OCI-LY7 (cell line): Measurements from ENCODE around the gene LRP10. TPM values are rescaled to one million over a fixed set of nuclear protein-coding genes. Genes with fewer than 3 reads are reported as not detected.

Source experiments
- BruUV-seq: library from RNA; stranded (reverse); fragments of 400-500 nt; replicated peaks from 2 replicates; lab custom pipeline; 2021; lab: Mats Ljungman, UMichigan
- CTCF ChIA-PET: fragments of 300-600 bp; sonication (Branson Sonifier 250); formaldehyde crosslinking; loops from one replicate; lab custom pipeline; 2022; ENCODE audit warnings: antibody characterized with exemption; ENCODE audit not compliant: unreplicated experiment; lab: Charles Lee
- POLR2A ChIA-PET: fragments of 300-600 bp; sonication (Branson Sonifier 250); formaldehyde crosslinking; loops from one replicate; lab custom pipeline; 2022; ENCODE audit warnings: antibody characterized with exemption; lab: Charles Lee
- DNase-seq: peaks from one replicate; pipeline ENCODE4 v3.0.0-alpha.2; 2015; ENCODE audit warnings: low spot score
- H2AFZ ChIP-seq: fragments of 200-600 bp; sonication (generic), shearing (Covaris generic); 2 replicates; pipeline ENCODE4 v1.6.1; 2014; ENCODE audit warnings: mild to moderate bottlenecking, antibody characterized with exemption, low read length, moderate library complexity
- H3K27ac ChIP-seq: fragments of 200-600 bp; sonication (generic); 2 replicates; pipeline ENCODE4 v1.5.1; 2014; ENCODE audit warnings: mixed run types, low read depth, mild to moderate bottlenecking, moderate library complexity, low read length, inconsistent platforms; ENCODE audit not compliant: poor library complexity, severe bottlenecking
- H3K36me3 ChIP-seq: fragments of 200-600 bp; sonication (generic); 2 replicates; pipeline ENCODE4 v1.6.1; 2014; ENCODE audit warnings: mild to moderate bottlenecking, antibody characterized with exemption, low read length, moderate library complexity, mixed read lengths; ENCODE audit not compliant: insufficient read depth
- H3K4me1 ChIP-seq: fragments of 200-600 bp; sonication (generic); 2 replicates; pipeline ENCODE4 v1.5.1; 2014; ENCODE audit warnings: mild to moderate bottlenecking, low read length; ENCODE audit not compliant: insufficient read depth, poor library complexity, severe bottlenecking
- H3K4me2 ChIP-seq: fragments of 200-600 bp; sonication (generic); 2 replicates; pipeline ENCODE4 v1.6.1; 2014; ENCODE audit warnings: mild to moderate bottlenecking, low read length
- H3K4me3 ChIP-seq: fragments of 200-600 bp; sonication (generic); 2 replicates; pipeline ENCODE4 v1.5.1; 2014; ENCODE audit warnings: mild to moderate bottlenecking, low read depth, low read length; ENCODE audit not compliant: poor library complexity, severe bottlenecking
- H3K79me2 ChIP-seq: fragments of 200-600 bp; sonication (generic); 2 replicates; pipeline ENCODE4 v1.6.1; 2016; ENCODE audit warnings: low read depth, mild to moderate bottlenecking, low read length, moderate library complexity, mixed read lengths; ENCODE audit not compliant: insufficient read depth
- H3K9me2 ChIP-seq: fragments of 200-600 bp; sonication (generic); 2 replicates; pipeline ENCODE4 v1.6.1; 2016; ENCODE audit warnings: mild to moderate bottlenecking, low read length, mixed read lengths; ENCODE audit not compliant: insufficient read depth
- H3K9me3 ChIP-seq: fragments of 200-600 bp; sonication (generic); 2 replicates; pipeline ENCODE4 v1.6.1; 2014; ENCODE audit warnings: mild to moderate bottlenecking, mixed run types, low read length, mixed read lengths
- H4K20me1 ChIP-seq: fragments of 200-600 bp; sonication (generic); 2 replicates; pipeline ENCODE4 v1.6.1; 2014; ENCODE audit warnings: mild to moderate bottlenecking, antibody characterized with exemption, low read length, moderate library complexity, mixed read lengths; ENCODE audit not compliant: insufficient read depth
- EZH2phosphoT487 ChIP-seq: fragments of 200-600 bp; sonication (generic); IDR thresholded peaks from 2 replicates; pipeline ENCODE4 v1.6.1; 2018; ENCODE audit warnings: low read depth, borderline replicate concordance, mild to moderate bottlenecking, mixed run types, antibody characterized with exemption, low read length, moderate library complexity, mixed read lengths
- intact Hi-C: fragments of 100-400 bp; cut with micrococcal nuclease; formaldehyde crosslinking; loops from one replicate; pipeline ENCODE4 v1.10.0; 2022; ENCODE audit not compliant: unreplicated experiment
- total RNA-seq, 2 experiments: library from RNA; depleted of rRNA in 1 of 2; stranded (reverse); fragments of >200 nt in 1 of 2; shearing (Covaris generic) in 1 of 2; gene quantifications; 2 replicates each; pipeline ENCODE4 v1.2.3, GENCODE V29; 2014 to 2022
- TF ChIP-seq, protein P1 (sequence below): fragments of 200-600 bp; sonication (generic); conservative IDR thresholded peaks from 2 replicates; pipeline ENCODE4 v1.5.1; 2014; ENCODE audit warnings: mild to moderate bottlenecking, antibody characterized with exemption, low read length, moderate library complexity, mixed read lengths

The LRP10 gene
- total RNA-seq, 2 experiments from 2014 or later: 25.5 to 55.1 TPM

DNA sequence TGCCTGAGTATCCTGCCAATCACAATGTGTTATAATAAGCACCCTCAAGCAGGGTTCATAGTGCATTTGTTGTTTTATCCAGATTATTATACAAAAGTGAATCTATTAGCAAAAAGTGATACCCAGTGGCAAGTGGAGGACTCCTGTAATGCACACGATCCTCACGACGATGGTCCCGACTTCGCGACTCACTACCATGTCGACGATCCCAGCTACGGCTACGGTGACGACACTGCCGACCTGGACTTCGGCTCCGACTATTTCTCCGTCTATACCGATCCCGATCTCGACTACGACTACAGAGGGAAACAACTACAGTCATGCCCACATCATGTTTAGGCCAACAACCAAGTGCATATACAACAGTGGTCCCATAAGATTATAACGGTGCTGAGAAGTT, 34.5 kb downstream of the LRP10 start:
- Histone ChIP-seq H3K4me2 (no peak overlapping the region), H3K36me3 (peaks cover 98% of the 10 kb centered on the region), H3K27ac (no peak overlapping the region), H3K79me2 (peaks cover 10% of the 10 kb centered on the region; the same call in 1 of the 2 replicates), H4K20me1 (no peaks in the 10 kb centered on the region), H2AFZ (no peak overlapping the region), H3K4me3 (no peak overlapping the region), H3K9me2 (no peaks in the 10 kb centered on the region), H3K9me3 (no peaks in the 10 kb centered on the region), H3K4me1 (no peaks in the 10 kb centered on the region)
- no peak for DNase-seq
- POLR2A ChIA-PET: interaction anchor here (0.7 kb wide), 1 partner anchor 10 kb away, joined by 3 read pairs; no protein-coding TSS in a partner anchor
- intact Hi-C loops: no loop called here
- no peak for TF ChIP-seq EZH2phosphoT487
- TF ChIP-seq, protein P1, sequence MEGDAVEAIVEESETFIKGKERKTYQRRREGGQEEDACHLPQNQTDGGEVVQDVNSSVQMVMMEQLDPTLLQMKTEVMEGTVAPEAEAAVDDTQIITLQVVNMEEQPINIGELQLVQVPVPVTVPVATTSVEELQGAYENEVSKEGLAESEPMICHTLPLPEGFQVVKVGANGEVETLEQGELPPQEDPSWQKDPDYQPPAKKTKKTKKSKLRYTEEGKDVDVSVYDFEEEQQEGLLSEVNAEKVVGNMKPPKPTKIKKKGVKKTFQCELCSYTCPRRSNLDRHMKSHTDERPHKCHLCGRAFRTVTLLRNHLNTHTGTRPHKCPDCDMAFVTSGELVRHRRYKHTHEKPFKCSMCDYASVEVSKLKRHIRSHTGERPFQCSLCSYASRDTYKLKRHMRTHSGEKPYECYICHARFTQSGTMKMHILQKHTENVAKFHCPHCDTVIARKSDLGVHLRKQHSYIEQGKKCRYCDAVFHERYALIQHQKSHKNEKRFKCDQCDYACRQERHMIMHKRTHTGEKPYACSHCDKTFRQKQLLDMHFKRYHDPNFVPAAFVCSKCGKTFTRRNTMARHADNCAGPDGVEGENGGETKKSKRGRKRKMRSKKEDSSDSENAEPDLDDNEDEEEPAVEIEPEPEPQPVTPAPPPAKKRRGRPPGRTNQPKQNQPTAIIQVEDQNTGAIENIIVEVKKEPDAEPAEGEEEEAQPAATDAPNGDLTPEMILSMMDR: no peak
- BruUV-seq: no TSS peak
- CTCF ChIA-PET: no interaction called here

DNA sequence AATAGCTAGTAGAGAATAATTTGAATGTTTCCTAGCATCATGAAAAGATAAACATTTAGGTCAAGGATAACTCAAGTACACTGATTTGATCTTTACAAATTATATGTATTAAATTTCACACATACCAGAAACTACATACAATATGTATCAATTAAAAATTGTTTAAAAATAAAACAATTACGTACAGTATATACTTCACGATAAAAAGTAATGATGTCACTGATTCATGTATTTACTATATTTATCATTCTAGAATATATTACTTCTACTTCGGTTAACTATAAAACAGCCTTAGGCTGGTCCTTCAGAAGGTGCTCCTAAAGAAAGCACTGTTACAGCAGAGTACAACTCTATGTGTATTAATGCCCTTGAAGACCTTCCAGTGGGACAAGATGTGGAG, 35.9 kb downstream of the LRP10 start:
- no peak for DNase-seq
- no peak overlapping the region for H3K27ac ChIP-seq
- no TSS peak for BruUV-seq
- no peaks in the 10 kb centered on the region for H4K20me1 ChIP-seq
- POLR2A ChIA-PET: interaction anchor here (1.2 to 2.0 kb wide), 3 partner anchors 9 to 17 kb away, joined by 4 to 7 read pairs (median 6); partner anchors contain the start of gene RBM23
- H3K4me2 ChIP-seq: no peak overlapping the region
- CTCF ChIA-PET: no interaction called here
- TF ChIP-seq, protein P1: no peak
- no peak for TF ChIP-seq EZH2phosphoT487
- peaks cover 98% of the 10 kb centered on the region for H3K36me3 ChIP-seq
- H3K4me1 ChIP-seq: no peaks in the 10 kb centered on the region
- no peaks in the 10 kb centered on the region for H3K9me2 ChIP-seq
- H3K9me3 ChIP-seq: no peaks in the 10 kb centered on the region
- no peak overlapping the region for H2AFZ ChIP-seq
- H3K79me2 ChIP-seq: peaks cover 23% of the 10 kb centered on the region; the same call in 1 of the 2 replicates
- intact Hi-C loops: no loop called here
- H3K4me3 ChIP-seq: no peak overlapping the region

DNA sequence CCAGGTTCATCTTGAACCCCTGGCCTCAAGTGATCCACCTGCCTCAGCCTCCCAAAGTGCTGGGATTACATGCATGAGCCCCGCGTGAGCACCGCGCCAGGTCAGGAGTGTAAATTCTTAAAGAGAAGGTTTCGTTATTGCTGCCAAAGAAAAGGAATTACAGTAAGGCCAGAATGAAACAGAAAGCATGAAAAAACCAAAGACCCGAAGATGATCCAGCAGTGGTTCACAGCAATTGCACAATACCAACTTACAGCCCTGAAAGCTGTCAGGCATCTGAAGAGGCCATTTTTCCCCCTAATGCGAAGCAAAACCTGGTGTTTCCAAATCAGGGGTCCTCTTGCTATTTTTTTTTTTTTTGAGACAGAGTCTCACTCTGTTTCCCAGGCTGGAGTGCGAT, 37.1 kb downstream of the LRP10 start:
- Histone ChIP-seq H3K27ac (no peak overlapping the region), H3K9me3 (no peaks in the 10 kb centered on the region), H3K4me1 (no peaks in the 10 kb centered on the region), H3K36me3 (peaks cover 95% of the 10 kb centered on the region), H3K9me2 (no peaks in the 10 kb centered on the region), H3K4me2 (no peak overlapping the region), H3K4me3 (no peak overlapping the region), H2AFZ (no peak overlapping the region), H4K20me1 (no peaks in the 10 kb centered on the region), H3K79me2 (peaks cover 35% of the 10 kb centered on the region; the same call in 1 of the 2 replicates)
- ChIA-PET POLR2A (interaction anchor here (1.2 to 2.0 kb wide), 3 partner anchors 8 to 19 kb away, joined by 4 to 7 read pairs (median 6); partner anchors contain the start of gene RBM23), CTCF (no interaction called here)
- TF ChIP-seq, protein P1: no peak
- no peak for TF ChIP-seq EZH2phosphoT487
- DNase-seq: no peak
- BruUV-seq: no TSS peak
- intact Hi-C loops: no loop called here
